Measurements from ENCODE around the gene KLHDC7B. TPM values are rescaled to one million over a fixed set of nuclear protein-coding genes. Genes with fewer than 3 reads are reported as not detected.

The KLHDC7B gene
- total RNA-seq = not detected
- long read RNA-seq = 0 reads

DNA sequence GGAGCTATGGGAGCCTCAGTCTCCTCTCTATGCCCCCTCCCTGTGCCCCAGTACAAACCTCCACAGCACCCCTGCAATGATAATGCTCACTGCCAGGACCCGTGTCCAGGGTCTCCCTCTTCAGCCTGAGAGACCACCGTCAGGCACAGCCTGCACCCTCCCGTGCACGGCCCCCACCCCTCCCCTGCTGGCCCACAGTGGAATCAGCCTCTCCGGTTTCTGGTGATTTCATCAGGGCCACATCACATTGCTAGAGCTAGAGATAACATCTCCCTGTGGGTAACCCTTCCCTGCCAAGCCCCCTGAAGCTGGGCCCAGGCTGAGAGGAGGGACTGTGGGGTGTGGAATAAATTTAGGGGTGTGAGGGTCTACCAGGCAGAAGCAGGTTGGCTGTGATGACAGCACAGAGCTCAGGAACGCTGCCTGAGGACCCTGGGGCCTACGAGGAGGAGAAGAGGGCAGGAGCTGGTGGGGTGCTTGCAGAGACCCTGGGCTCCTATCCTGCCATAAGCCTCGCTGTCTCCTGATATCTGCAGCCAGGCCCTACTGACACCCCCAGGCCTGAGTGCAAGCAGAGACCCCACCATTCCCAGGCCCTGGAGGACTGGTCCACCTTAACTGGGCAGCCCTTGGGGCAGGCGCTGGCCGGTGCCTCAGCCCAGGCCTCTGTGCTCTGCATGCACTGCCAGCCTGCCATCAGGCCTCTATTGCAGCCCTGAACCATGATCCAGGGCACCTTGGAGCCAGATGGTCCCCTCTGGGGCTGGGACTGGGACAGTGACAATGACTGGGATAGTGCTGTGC is at the start of gene KLHDC7B:
KLHDC7B (plus strand) TSS at position 378 of the 804 bp plus-strand sequence; CDS start at position 723, 345 bp downstream.
- DNase-seq (no peak), ATAC-seq (no peak)
- intact Hi-C loops (cut with micrococcal nuclease) = no loop called here

DNA sequence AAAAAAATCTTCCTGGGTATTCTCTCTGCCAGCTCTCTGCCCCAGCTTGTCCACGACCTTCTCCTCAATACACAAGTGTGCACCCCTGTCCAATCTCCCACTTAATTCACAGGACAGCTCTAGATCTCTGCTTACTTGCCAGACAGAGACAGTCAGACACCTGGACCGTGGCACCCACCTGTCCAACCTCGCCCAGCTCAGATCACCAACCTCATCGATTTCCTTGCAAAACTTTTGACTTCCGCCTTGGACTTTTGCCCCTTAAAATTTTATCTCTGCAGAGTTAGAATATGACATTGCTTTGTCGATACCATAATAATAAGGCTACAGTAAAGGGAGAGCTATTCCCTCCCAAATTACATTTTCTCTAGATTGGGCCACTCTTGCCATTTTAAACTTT is 48.6 kb upstream of the KLHDC7B start:
- intact Hi-C loops (cut with micrococcal nuclease) = no loop called here
- no peak for ATAC-seq
- DNase-seq = no peak

- DNase-seq = no peak
- ATAC-seq = peak; percentile 83
- intact Hi-C loops (cut with micrococcal nuclease) = no loop called here
These were observed 47.3 kb upstream of the KLHDC7B start for GRCh38 chr22:50498322-50498890.

DNA sequence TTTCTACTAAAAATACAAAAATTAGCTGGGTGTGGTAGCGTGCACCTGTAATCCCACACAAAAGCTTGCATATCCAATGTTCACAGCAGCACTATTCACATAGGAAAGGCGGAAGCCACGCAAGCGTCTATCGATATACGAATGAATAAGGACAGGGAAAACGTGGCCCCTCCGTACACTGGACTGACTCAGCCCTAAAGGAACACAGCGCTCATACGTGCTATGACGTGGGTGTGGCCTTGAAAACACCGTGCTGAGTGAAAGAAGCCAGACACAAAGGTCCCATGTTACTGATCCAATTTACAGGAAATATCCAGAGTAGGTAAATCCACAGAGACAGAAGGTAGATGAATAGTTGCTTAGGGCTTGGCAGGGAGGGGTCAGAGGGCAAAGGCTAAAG is 45.2 kb upstream of the KLHDC7B start:
- ATAC-seq (no peak), DNase-seq (no peak)
- intact Hi-C loops (cut with micrococcal nuclease) = no loop called here

DNA sequence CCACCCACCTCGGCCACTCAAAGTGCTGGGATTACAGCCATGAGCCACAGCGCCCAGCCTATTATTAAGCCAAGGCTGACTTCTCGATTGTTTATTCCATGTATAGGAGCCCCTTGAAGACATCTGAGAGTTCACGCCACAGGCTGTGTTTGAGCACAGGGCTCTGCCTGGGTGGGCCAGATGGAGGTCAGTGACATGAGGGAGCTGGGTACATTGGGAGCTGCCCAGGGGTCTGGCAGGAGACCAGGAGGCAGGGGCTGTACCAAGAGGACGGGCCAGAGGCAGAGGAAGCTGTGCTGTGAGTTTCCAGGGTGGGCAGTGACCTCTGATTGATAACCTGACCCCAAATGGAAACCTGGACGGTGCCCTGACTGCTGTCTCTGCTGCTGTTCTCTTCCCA is 43.6 kb upstream of the KLHDC7B start:
- no peak for DNase-seq
- ATAC-seq = no peak
- intact Hi-C loops (cut with micrococcal nuclease) = no loop called here

- DNase-seq = no peak
- intact Hi-C loops (cut with micrococcal nuclease) = no loop called here
These were observed 42.8 kb upstream of the KLHDC7B start for GRCh38 chr22:50502628-50503474.

DNA sequence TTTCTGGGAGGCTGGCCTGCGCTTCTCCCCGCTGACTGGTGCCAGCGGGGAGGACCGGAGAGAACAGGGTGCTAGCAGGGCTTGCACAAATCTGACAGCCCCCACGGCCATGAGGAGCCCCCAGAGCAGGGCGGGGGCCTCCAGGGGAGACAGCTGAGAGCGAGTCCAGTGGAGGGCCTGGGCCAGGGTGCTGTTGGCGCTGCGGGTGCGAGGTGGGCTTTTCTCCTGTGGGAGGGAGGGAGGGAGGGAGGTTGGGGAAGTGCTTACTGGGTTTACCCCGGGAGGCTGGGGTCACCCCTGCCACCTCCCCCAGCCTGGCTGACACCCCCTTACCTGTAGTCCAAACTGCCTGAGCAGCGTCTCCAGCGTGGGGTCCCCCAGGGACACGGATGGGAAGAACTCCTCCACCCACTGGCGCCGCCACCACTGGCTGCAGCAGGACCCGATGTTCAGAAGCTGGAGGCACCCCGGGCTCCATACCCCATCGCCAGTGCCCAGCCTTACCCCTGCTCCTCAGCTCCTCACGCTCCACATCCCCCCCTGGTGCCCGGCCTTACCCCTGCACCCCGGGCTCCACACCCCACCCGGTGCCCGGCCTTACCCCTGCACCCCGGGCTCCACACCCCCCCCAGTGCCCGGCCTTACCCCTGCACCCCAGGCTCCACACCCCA is 42.1 kb upstream of the KLHDC7B start:
- DNase-seq = no peak
- ATAC-seq = no peak
- intact Hi-C loops (cut with micrococcal nuclease) = no loop called here

More at GRCh38 chr22:50502628-50503474, 42.8 kb upstream of the KLHDC7B start:
- no peak for ATAC-seq

- ATAC-seq = no peak
- intact Hi-C loops (cut with micrococcal nuclease) = no loop called here
- no peak for DNase-seq
These were observed 41.1 kb upstream of the KLHDC7B start for GRCh38 chr22:50504369-50505211.

DNA sequence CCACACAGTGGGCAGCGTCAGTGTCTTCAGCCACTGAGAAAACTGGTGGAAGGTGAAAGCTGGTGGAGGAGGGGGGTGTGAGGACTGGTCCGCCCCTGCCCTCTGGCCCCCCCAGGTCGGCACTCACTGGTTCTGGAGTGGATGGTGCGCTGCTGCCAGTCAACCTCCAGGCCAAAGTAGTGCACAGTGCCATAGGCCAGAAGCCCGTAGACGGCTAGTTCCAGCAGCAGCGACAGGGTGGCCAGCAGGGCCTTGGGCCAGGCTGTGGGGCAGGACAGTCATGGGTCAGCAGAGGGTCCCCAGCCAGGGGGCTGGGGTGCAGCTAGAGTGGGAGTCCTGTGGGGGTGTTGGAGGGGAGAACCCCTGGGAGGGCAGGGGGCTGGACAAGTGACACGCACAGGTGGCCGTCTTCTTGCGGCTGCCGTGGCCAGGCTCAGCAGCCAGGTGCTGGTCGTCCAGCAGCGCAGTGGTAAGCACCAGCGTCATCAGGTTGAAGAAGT is 40.4 kb upstream of the KLHDC7B start:
- intact Hi-C loops (cut with micrococcal nuclease) = no loop called here
- ATAC-seq = no peak
- no peak for DNase-seq

DNA sequence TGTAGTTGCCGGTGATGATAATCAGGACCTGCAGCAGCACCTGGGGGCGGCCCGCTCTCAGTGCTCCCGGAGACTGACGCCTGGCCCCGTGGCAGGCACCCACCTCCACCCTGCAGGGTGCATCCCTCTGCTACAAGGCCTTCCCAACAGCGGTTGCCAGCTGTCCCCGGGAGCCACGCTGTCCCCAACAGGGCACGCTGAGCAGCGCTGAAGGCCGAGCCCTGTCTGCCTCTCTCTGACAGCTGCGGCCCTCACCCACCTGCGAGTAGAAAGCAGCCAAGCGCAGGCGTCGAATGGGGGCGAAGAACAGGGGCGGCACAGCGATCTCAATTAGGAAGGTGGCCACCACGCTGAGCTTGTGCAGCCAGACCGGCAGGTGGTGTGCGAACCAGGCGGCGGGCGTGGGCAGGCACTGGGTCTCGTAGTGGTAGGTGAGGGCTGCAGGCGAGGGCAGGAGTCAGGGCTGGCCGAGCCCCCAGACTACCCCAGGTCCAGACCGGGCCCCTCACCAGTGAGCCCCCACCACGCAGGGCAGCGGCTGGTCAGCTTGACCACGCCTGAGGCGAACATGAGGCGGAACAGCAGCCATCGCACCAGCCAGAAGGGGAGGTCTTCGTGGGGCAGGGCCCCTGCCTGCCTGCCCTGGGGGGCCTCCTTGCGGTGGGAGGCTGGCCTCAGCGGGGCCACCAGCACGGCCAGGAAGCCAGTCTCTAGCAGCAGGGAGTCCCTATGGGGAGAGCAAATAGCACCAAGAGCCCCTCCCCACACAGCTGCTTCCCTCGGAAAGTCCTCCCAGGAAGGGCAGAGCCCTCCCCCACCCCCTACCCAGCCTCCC is 39.7 kb upstream of the KLHDC7B start:
- DNase-seq (peak; percentile 46), ATAC-seq (no peak)
- intact Hi-C loops (cut with micrococcal nuclease) = no loop called here

- intact Hi-C loops (cut with micrococcal nuclease) = no loop called here
- DNase-seq (peak; percentile 51), ATAC-seq (peak; percentile 1)
These were observed 38.9 kb upstream of the KLHDC7B start for GRCh38 chr22:50506611-50507420.

DNA sequence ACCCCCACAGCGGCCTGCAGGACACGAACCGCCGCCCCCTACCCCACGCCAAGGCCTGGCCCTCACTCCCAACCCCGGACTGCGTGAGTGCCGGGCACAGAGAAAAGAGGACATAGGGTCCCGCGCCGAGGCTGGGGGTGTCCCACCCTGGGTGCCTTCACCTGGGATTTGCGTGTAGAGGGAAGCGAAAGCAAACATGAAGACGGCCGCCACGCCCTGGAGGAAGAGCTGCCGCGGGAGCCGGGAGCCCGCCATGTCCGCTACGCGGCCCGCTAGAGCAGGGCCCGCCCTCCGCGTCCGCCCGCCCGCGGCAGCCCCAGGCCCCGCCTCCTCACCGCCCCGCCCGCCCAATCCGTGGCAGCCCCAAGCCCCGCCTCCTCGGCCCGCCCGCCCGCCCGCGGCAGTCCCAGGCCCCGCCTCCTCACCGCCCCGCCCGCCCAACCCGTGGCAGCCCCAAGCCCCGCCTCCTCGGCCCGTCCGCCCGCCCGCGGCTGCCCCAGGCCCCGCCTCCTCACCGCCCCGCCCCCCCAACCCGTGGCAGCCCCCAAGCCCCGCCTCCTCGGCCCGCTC is 38.2 kb upstream of the KLHDC7B start, which contains the start of gene LMF2:
LMF2 (minus strand) TSS at position 282 of the 570 bp plus-strand sequence; CDS start at position 255, 27 bp downstream.
- intact Hi-C loops (cut with micrococcal nuclease) = no loop called here
- ATAC-seq (peak; percentile 85), DNase-seq (peak; percentile 95)

DNA sequence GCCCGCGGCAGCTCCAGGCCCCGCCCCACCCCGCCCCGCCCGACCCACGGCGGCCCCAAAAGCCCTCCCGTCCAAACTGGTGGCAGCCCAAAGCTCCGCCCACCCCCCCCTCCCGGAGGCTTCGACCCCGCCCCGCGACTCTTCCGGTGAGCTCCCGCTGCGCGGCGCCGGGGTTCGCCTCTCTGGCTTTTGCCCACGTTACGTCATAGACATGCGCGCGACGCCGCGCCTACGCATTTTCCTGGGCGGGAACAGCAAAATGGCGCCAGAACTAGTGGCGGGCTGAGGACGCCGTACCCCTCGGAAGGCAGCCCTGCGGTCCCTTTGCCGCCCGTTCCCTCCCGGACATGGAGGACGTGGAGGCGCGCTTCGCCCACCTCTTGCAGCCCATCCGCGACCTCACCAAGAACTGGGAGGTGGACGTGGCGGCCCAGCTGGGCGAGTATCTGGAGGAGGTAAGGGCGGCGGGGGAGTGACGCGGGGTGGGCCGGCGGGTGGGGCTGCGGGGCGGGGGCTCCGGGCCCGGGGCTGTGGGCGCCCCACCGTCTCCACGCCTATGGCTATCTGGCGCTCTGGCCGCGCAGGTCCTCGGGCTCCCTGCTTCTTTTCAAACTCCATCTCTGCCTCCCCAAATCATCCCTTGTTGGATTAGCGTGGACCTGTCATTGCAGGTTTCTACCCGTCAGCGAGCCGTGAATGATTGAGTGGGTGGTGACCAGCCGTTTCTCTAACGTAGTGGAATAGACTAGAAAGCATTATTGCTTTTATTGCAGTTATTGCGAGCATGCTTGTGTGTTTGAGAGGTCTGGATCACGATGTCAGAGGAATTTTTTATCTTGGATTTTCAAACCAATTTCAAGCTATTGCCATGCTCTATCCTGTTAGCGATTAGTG is 37.5 kb upstream of the KLHDC7B start, which contains the start of gene NCAPH2:
NCAPH2 (plus strand) TSS at position 234 of the 894 bp plus-strand sequence; CDS start at position 348, 114 bp downstream.
- peak; percentile 78 for ATAC-seq
- intact Hi-C loops (cut with micrococcal nuclease) = no loop called here
- peak; percentile 98 for DNase-seq

- intact Hi-C loops (cut with micrococcal nuclease) = no loop called here
These were observed 36.8 kb upstream of the KLHDC7B start for GRCh38 chr22:50508897-50509296.

GRCh38 chr22:50513175-50513574 is 32.5 kb upstream of the KLHDC7B start:
- ATAC-seq (no peak), DNase-seq (no peak)
- intact Hi-C loops (cut with micrococcal nuclease) = no loop called here

More at GRCh38 chr22:50508897-50509296, 36.8 kb upstream of the KLHDC7B start:
- ATAC-seq (no peak), DNase-seq (no peak)

Measured in left ventricle myocardium superior (tissue), 1 donor.